Osteoblast (primary cell): ENCODE results near the gene DNAAF5. TPM values are rescaled to one million over a fixed set of nuclear protein-coding genes. Genes with fewer than 3 reads are reported as not detected.

Experiments used
- DNase-seq: peaks from one replicate; pipeline ENCODE4 v3.0.0; 2011; ENCODE audit warnings: low spot score, mixed read lengths; ENCODE audit not compliant: insufficient read length; ENCODE audit errors: missing footprints
- H2AFZ ChIP-seq: 2 replicates; pipeline ENCODE4 v1.6.0; 2011; ENCODE audit warnings: mild to moderate bottlenecking, low read length
- H3K27ac ChIP-seq: 2 replicates; pipeline ENCODE4 v1.5.1; 2011; ENCODE audit warnings: mild to moderate bottlenecking, low read depth, low read length, moderate library complexity
- H3K27me3 ChIP-seq: 2 replicates; pipeline ENCODE4 v1.6.0; 2012; ENCODE audit warnings: mild to moderate bottlenecking, control low read depth, inconsistent platforms, low read length, moderate library complexity; ENCODE audit not compliant: insufficient read depth
- H3K36me3 ChIP-seq: 2 replicates; pipeline ENCODE4 v1.5.1; 2011; ENCODE audit warnings: mild to moderate bottlenecking, low read length, control low read depth, moderate library complexity; ENCODE audit not compliant: insufficient read depth
- H3K4me1 ChIP-seq: 2 replicates; pipeline ENCODE4 v1.5.1; 2011; ENCODE audit warnings: mild to moderate bottlenecking, low read length, control low read depth, moderate library complexity; ENCODE audit not compliant: insufficient read depth
- H3K4me2 ChIP-seq: 2 replicates; pipeline ENCODE4 v1.6.0; 2011; ENCODE audit warnings: mild to moderate bottlenecking, low read length; ENCODE audit not compliant: insufficient read depth
- H3K4me3 ChIP-seq: fragments of 200-600 bp; sonication (generic); 3 replicates; pipeline ENCODE4 v1.5.1; 2012; ENCODE audit warnings: mild to moderate bottlenecking, low read length, inconsistent platforms; ENCODE audit not compliant: insufficient read depth
- H3K79me2 ChIP-seq: 2 replicates; pipeline ENCODE4 v1.6.0; 2012; ENCODE audit warnings: mild to moderate bottlenecking, low read length, control low read depth, inconsistent platforms; ENCODE audit not compliant: insufficient read depth
- H3K9me3 ChIP-seq: 2 replicates; pipeline ENCODE4 v1.5.1; 2011; ENCODE audit warnings: low read depth, low read length, control low read depth
- H4K20me1 ChIP-seq: 2 replicates; pipeline ENCODE4 v1.6.0; 2012; ENCODE audit warnings: mild to moderate bottlenecking, low read length, control low read depth; ENCODE audit not compliant: insufficient read depth
- total RNA-seq: library from RNA; depleted of rRNA; stranded (reverse); fragments of >200 nt; gene quantifications from 2 replicates; pipeline ENCODE4 v1.2.3, GENCODE V29; 2012
- TF ChIP-seq, protein P1 (sequence below): IDR thresholded peaks from 2 replicates; pipeline ENCODE4 v1.5.1; 2011; ENCODE audit warnings: mild to moderate bottlenecking, low read depth, low read length, moderate library complexity; ENCODE audit errors: extremely low read depth

DNAAF5 gene
- total RNA-seq, 1 donor, result 22.4 TPM

DNA sequence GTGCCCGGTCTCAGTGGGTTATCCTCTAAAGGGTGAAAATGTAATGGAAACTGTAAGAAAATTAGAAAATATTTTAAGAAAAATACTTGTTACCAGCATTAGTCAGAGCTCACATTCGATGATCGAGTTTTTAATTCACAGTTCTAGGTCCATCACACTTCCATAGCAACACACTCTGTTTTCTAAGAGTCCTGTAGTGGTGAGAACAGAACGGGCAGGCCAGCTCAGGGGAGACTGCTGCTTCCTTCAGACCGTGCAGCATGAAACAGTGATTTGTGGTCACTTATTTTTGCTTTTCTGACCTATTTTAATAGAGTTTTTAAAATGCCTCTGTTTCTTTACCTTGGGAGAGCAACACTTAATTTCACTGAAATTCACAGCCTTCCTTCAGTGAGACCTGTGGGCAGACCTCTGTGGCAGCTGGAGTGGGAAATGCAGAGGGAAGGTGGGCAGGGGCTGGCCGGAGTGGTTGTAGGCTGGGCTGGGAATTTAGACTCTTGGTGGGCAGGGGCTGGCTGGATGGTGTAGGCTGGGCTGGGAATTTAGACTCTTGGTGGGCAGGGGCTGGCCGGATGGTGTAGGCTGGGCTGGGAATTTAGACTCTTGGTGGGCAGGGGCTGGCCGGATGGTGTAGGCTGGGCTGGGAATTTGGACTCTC, 107.2 kb downstream of the DNAAF5 start:
- Histone ChIP-seq H4K20me1 (peaks cover 21% of the 10 kb centered on the region), H2AFZ (no peak overlapping the region), H3K27ac (peak overlapping the region; percentile 98), H3K9me3 (no peaks in the 10 kb centered on the region), H3K4me1 (peaks cover 20% of the 10 kb centered on the region), H3K4me3 (no peak overlapping the region), H3K79me2 (peaks cover 92% of the 10 kb centered on the region), H3K27me3 (no peaks in the 10 kb centered on the region), H3K36me3 (peaks cover 9% of the 10 kb centered on the region), H3K4me2 (no peak overlapping the region)
- no peak for DNase-seq
- TF ChIP-seq, protein P1, sequence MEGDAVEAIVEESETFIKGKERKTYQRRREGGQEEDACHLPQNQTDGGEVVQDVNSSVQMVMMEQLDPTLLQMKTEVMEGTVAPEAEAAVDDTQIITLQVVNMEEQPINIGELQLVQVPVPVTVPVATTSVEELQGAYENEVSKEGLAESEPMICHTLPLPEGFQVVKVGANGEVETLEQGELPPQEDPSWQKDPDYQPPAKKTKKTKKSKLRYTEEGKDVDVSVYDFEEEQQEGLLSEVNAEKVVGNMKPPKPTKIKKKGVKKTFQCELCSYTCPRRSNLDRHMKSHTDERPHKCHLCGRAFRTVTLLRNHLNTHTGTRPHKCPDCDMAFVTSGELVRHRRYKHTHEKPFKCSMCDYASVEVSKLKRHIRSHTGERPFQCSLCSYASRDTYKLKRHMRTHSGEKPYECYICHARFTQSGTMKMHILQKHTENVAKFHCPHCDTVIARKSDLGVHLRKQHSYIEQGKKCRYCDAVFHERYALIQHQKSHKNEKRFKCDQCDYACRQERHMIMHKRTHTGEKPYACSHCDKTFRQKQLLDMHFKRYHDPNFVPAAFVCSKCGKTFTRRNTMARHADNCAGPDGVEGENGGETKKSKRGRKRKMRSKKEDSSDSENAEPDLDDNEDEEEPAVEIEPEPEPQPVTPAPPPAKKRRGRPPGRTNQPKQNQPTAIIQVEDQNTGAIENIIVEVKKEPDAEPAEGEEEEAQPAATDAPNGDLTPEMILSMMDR, result no peak

DNA sequence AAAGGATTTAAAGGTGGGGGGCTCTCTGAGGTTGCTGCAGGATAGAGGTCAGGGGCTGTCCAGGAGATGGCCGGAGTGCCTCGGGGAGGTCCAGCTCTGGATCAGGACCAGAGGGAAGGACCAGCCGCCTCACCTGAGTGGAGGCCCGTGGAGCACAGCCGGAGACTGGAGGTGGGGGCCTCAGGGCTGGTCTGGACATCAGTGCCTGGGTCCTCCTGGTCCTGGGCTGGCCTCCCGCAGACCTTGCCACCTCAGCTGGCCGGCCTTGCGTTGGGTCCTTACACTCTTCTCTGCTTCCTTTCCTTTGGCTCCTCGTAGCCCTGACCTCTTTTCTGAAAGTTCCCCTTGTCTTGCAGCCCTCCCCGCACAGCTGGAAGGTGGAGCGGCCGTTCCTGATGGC, 107.8 kb downstream of the DNAAF5 start:
- H3K79me2 ChIP-seq, result peaks cover 92% of the 10 kb centered on the region
- H3K4me1 ChIP-seq, result peaks cover 20% of the 10 kb centered on the region
- no peak overlapping the region for H3K4me2 ChIP-seq
- H3K27ac ChIP-seq, result peak overlapping the region; percentile 98
- no peak overlapping the region for H2AFZ ChIP-seq
- no peaks in the 10 kb centered on the region for H3K27me3 ChIP-seq
- H4K20me1 ChIP-seq, result peaks cover 18% of the 10 kb centered on the region
- DNase-seq, result no peak
- H3K9me3 ChIP-seq, result no peaks in the 10 kb centered on the region
- TF ChIP-seq, protein P1, result no peak
- no peak overlapping the region for H3K4me3 ChIP-seq
- H3K36me3 ChIP-seq, result peaks cover 9% of the 10 kb centered on the region

- no peak overlapping the region for H3K27ac ChIP-seq
- H3K9me3 ChIP-seq, result no peaks in the 10 kb centered on the region
- no peak overlapping the region for H3K4me2 ChIP-seq
- no peak overlapping the region for H3K4me3 ChIP-seq
- peaks cover 14% of the 10 kb centered on the region for H3K36me3 ChIP-seq
- H2AFZ ChIP-seq, result no peak overlapping the region
- H3K79me2 ChIP-seq, result peaks cover 88% of the 10 kb centered on the region
- no peaks in the 10 kb centered on the region for H3K27me3 ChIP-seq
- peaks cover 20% of the 10 kb centered on the region for H3K4me1 ChIP-seq
- no peak for DNase-seq
- peaks cover 17% of the 10 kb centered on the region for H4K20me1 ChIP-seq
- TF ChIP-seq, protein P1, result no peak
Observed at GRCh38 chr7:835021-835420, 108.5 kb downstream of the DNAAF5 start.

GRCh38 chr7:835485-836401, 109.2 kb downstream of the DNAAF5 start:
- H3K27me3 ChIP-seq, result no peaks in the 10 kb centered on the region
- no peak overlapping the region for H3K4me2 ChIP-seq
- no peaks in the 10 kb centered on the region for H3K9me3 ChIP-seq
- peaks cover 84% of the 10 kb centered on the region for H3K79me2 ChIP-seq
- H4K20me1 ChIP-seq, result peaks cover 14% of the 10 kb centered on the region
- H3K27ac ChIP-seq, result no peak overlapping the region
- peak; percentile 42 for DNase-seq
- H3K4me3 ChIP-seq, result no peak overlapping the region
- TF ChIP-seq, protein P1, result no peak
- peaks cover 20% of the 10 kb centered on the region for H3K4me1 ChIP-seq
- no peak overlapping the region for H2AFZ ChIP-seq
- H3K36me3 ChIP-seq, result peaks cover 18% of the 10 kb centered on the region
